Activated T-cell treated with anti-CD3 and anti-CD28 coated beads, Interleukin-2, amount 50 U/mL, for 72 hours (primary cell): ENCODE results near the gene ABHD17C. TPM values are rescaled to one million over a fixed set of nuclear protein-coding genes. Genes with fewer than 3 reads are reported as not detected.

Experiments
- ATAC-seq, 2 donors: fragments of 150-1000 bp; cut with Tn5 transposase; replicated peaks in 1 of 2; 2 replicates each; pipeline ENCODE4 v1.10.0; 2021; ENCODE audit warnings: moderate library complexity in 2 of 2, mild to moderate bottlenecking in 1 of 2
- DNase-seq, 2 donors: peaks; one replicate each; pipeline ENCODE4 v3.0.0; 2021 to 2022; ENCODE audit warnings: mixed read lengths in 1 of 2
- H3K27ac Mint-ChIP-seq: one replicate; pipeline ENCODE4 v1.8.0; 2022; ENCODE audit warnings: mild to moderate bottlenecking, moderate library complexity, mixed read lengths
- H3K27me3 Mint-ChIP-seq: one replicate; pipeline ENCODE4 v1.8.0; 2022; ENCODE audit warnings: low read depth, mixed read lengths
- H3K36me3 Mint-ChIP-seq, 2 donors: one replicate each; pipeline ENCODE4 v1.8.0; 2022; ENCODE audit warnings: mixed read lengths in 2 of 2, mild to moderate bottlenecking in 1 of 2; ENCODE audit not compliant: insufficient read depth in 2 of 2
- H3K4me1 Mint-ChIP-seq: one replicate; pipeline ENCODE4 v1.8.0; 2022; ENCODE audit warnings: low read depth, mixed read lengths
- H3K4me3 Mint-ChIP-seq, 2 donors: one replicate each; pipeline ENCODE4 v1.8.0; 2022; ENCODE audit warnings: mild to moderate bottlenecking in 2 of 2, mixed read lengths in 2 of 2, moderate library complexity in 2 of 2
- H3K9me3 Mint-ChIP-seq, 2 donors: one replicate each; pipeline ENCODE4 v1.8.0; 2022; ENCODE audit warnings: mixed read lengths in 2 of 2
- total RNA-seq, 2 donors: library from RNA; stranded (reverse); gene quantifications; one replicate each; pipeline ENCODE4 v1.2.3, GENCODE V29; 2022

ABHD17C gene
- total RNA-seq, 2 donors from 2014 or later: 7.0 to 9.1 TPM

DNA sequence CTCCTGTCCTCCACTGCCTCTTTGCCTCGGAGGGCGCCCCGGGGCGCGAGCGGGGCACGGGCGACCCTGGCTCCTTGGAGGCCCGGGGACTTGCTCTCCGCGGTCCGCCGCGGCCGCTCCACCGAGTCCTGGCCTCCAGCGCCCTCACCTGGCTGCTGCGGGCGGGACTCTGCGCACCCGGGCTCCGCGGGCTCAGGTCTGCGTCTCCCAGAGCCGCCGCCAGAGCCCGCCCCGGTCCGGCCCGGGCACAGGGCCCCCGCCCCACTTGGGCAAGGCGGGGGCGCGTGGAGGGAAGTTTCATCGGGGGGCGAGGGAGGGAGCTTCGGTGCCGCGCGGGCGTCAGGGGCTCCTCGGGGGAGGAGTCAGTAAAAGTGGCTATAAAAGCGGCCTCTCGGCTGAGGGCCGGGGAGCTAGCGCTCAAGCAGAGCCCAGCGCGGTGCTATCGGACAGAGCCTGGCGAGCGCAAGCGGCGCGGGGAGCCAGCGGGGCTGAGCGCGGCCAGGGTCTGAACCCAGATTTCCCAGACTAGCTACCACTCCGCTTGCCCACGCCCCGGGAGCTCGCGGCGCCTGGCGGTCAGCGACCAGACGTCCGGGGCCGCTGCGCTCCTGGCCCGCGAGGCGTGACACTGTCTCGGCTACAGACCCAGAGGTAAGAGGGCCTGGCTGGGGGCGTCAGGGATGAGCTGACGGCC lies 84.0 kb downstream of the ABHD17C start, which contains the start of gene CEMIP:
Gene CEMIP (plus strand): TSS at position 407 of the 694 bp plus-strand sequence. CDS start 94,510 bp downstream, outside the sequence.
- Mint-ChIP-seq H3K4me3 (peak within 1 kb of the TSS; percentile 75 to 85), H3K27me3 (peaks cover 67% of the 10 kb centered on the region), H3K27ac (no peak within 1 kb of the TSS), H3K9me3 (no peaks in the 10 kb centered on the region), H3K4me1 (peaks cover 29% of the 10 kb centered on the region), H3K36me3 (no peaks in the 10 kb centered on the region)
- ATAC-seq: peak; percentile 90 to 92
- peak; percentile 78 to 84 for DNase-seq

DNA sequence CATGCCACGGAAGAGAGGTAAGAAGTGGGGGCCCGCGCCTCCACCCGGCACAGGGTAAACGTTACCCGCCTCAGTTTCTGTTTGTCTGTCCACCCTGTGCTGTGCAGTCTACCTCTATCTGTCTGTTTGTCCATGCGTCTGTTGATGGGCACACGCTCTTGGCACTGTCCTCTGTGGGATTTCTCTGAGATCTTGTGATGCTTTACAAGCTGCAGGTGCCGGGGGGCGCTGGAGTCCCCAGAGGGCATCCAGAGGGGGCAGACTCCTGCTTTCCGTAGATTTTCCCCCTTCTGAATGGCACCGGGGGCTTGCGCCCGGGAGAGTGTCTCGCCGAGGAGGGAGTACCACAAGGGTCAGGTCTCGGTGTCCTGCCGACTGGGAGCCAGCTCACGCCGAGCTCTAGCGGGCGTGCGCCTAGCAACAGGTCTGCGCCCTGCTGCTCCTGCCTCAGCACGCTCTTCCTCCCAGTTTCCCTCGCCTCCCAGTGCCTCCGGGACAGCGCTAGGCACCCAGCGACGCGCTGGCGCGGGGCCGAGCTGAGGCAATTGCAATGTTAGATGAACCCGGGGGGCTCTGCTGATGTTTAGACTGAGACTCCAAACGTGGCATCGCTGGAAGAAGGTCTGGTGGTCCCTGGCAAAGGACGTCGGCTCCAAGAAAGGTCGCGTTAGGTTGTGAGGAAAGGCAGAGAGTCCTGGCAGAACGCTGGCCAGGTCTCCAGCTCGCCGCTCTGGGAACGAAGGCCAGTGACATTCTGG lies 84.7 kb downstream of the ABHD17C start:
- peak in 1 of 2 donors; percentile 18 for ATAC-seq
- peaks cover 32% of the 10 kb centered on the region for H3K4me1 Mint-ChIP-seq
- peak overlapping the region; percentile 75 to 85 for H3K4me3 Mint-ChIP-seq
- H3K27me3 Mint-ChIP-seq: peaks cover 66% of the 10 kb centered on the region
- H3K9me3 Mint-ChIP-seq: no peaks in the 10 kb centered on the region
- H3K27ac Mint-ChIP-seq: no peak overlapping the region
- H3K36me3 Mint-ChIP-seq: no peaks in the 10 kb centered on the region
- DNase-seq: no peak

DNA sequence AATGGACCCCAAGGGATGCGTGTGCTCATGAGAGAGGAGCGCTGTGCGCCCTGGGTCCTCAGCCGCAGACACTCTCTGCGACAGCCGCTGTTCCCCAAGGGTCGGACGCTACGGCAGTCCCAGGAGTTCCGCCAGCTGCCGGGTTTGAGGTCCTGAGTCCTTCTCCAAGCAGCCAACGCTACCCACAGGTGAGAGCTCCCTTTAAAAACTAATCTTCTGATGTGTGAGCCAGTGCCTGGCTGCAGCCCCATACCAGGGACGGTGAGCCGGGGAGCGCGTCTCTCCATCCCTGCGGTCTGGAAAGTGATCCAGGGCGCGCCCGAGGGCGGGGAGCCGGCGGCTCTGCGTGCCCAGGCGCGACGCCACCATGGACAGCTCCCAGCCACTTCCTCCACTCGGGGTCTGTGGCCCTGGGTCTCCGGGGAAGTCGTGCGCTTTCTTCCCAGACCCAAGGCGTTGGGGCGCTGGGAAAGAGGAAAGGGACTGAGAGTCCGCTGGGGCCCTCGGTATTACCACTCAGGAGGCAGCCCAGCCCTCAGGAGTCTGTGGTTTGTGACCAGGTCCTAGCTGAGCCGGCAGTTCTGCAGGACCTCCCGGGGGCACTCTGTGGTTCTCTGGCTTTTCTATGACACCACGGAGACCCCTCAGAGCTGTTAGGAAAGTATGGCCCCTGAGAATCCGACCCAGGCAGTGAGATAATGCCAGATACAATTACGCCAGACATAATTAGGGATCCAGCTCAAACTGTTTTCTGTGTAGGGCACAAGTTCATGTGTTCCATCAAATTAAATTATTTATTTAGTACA lies 85.5 kb downstream of the ABHD17C start:
- H3K27ac Mint-ChIP-seq: no peak overlapping the region
- peaks cover 38% of the 10 kb centered on the region for H3K4me1 Mint-ChIP-seq
- no peaks in the 10 kb centered on the region for H3K36me3 Mint-ChIP-seq
- DNase-seq (peak; percentile 38 to 39), ATAC-seq (no peak)
- H3K27me3 Mint-ChIP-seq: peaks cover 65% of the 10 kb centered on the region
- H3K4me3 Mint-ChIP-seq: peak overlapping the region; percentile 75 to 85
- H3K9me3 Mint-ChIP-seq: no peaks in the 10 kb centered on the region

DNA sequence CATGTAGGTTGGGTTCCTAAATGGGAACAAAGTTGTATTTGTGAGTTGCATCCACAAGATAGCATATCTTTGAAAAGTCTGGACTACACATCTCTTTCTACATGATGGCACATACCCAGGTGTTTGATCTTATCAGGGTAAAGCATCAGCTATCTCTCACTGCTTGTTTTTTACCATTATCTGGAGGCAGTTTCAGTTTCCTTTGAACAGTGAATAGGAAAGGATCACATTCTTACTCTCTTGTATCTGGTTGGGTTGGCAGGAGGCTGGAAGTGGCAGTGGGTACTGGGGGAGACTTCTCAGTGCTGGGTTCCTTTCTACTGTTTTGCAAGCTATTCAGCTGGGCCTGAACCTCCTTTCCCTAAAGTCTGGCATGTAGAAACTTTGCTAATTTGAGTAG lies 88.2 kb downstream of the ABHD17C start:
- DNase-seq: no peak
- no peaks in the 10 kb centered on the region for H3K36me3 Mint-ChIP-seq
- no peak overlapping the region for H3K4me3 Mint-ChIP-seq
- peaks cover 44% of the 10 kb centered on the region for H3K4me1 Mint-ChIP-seq
- no peaks in the 10 kb centered on the region for H3K9me3 Mint-ChIP-seq
- no peak overlapping the region for H3K27ac Mint-ChIP-seq
- peak; percentile 11 to 38 for ATAC-seq
- peaks cover 46% of the 10 kb centered on the region for H3K27me3 Mint-ChIP-seq

DNA sequence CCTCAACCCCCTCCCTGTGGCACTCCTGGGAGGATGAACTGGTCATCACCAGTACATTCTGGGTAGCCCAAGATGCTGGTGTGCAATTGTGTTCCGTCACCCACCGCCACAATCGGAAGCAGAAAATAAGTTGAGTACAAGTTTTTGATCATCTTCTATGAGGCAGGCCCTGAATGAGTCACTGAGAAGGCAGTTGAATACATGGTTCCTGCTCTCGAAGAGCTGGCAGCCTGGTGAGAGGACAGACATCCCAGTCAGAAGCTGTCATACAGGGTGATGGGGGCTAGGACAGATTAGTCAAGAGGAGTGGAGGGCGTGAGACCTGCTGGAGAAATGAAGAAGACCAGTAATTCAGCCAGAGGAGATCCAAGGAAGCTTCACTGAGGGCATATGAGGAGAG lies 90.2 kb downstream of the ABHD17C start:
- peak; percentile 21 to 64 for ATAC-seq
- no peak for DNase-seq

DNA sequence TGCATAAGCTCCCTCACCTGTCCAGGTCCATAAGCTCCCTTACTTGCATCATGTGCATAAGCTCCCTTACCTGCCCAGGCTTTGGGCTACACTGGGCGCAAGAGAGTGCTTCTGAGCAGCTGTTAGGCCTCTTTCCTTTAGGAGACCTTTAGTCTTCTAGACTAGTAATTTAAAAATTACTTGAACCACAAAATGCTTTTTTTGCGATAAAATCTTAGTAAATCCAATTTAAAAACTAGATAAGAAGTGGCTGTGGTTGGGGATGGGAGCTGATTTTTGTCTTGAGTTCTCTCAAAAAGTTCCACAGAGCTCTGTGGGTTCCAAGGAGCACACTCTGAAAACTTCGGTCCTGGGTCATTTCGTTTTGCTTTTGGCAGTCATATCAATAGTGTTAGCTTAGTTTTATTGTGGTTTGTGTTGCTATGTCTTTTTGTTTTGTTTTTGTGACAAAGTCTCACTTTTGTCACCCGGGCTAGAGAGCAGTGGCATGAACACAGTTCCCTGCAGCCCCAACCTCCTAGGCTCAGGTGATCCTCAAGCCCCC lies 90.8 kb downstream of the ABHD17C start:
- DNase-seq (no peak), ATAC-seq (peak; percentile 33 to 73)
- H3K4me1 Mint-ChIP-seq: peaks cover 32% of the 10 kb centered on the region
- H3K27ac Mint-ChIP-seq: no peak overlapping the region
- no peak overlapping the region for H3K4me3 Mint-ChIP-seq
- peaks cover 44% of the 10 kb centered on the region for H3K27me3 Mint-ChIP-seq
- no peaks in the 10 kb centered on the region for H3K9me3 Mint-ChIP-seq
- H3K36me3 Mint-ChIP-seq: no peaks in the 10 kb centered on the region

More for the DNA sequence above, 90.2 kb downstream of the ABHD17C start:
- Mint-ChIP-seq H3K4me1 (peaks cover 34% of the 10 kb centered on the region), H3K9me3 (no peaks in the 10 kb centered on the region), H3K4me3 (no peak overlapping the region), H3K27ac (no peak overlapping the region), H3K36me3 (no peaks in the 10 kb centered on the region), H3K27me3 (peaks cover 45% of the 10 kb centered on the region)

DNA sequence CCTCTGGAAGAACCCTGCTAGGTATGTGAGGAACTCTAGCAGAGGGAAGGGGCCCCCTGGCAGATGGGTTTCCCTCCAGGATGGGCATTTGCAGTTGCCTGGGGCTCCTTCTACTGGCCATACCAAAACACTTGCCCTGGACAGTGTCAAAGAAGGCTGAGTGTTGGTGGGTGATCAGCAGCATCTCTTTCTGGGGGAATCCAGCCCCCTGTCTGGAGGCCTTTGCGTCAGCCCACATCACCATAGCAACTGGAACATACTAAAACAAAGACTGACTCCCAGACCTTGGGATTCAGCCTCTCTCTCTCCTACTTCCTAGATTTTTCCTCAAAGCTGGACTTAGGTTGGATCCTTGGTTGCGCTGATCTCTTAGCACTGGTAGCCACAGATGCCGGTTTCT lies 92.2 kb downstream of the ABHD17C start:
- DNase-seq: no peak
- H3K9me3 Mint-ChIP-seq: no peaks in the 10 kb centered on the region
- H3K27me3 Mint-ChIP-seq: peaks cover 39% of the 10 kb centered on the region
- H3K36me3 Mint-ChIP-seq: no peaks in the 10 kb centered on the region
- peaks cover 32% of the 10 kb centered on the region for H3K4me1 Mint-ChIP-seq
- H3K27ac Mint-ChIP-seq: no peak overlapping the region
- no peak for ATAC-seq
- no peak overlapping the region for H3K4me3 Mint-ChIP-seq

DNA sequence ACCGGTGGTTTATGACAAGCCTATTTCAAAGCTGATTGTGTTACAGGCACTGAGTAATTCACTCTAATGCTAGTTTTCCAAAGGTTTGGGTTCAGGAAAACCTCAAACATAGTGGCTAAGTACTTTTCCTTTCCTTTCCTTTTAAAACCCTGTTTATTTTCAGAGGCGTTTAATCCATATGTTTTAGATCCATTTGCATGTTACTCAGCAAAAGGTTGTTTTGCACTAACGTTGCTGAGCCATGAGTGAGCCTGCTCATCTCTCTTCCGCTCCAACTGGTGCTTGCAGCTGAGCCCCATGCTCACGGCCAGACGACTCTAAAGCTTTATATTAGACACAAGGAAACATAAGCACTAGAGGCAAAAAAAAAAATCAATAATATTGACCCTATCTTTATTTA lies 93.4 kb downstream of the ABHD17C start:
- no peak overlapping the region for H3K27ac Mint-ChIP-seq
- no peak for DNase-seq
- no peaks in the 10 kb centered on the region for H3K36me3 Mint-ChIP-seq
- no peaks in the 10 kb centered on the region for H3K9me3 Mint-ChIP-seq
- ATAC-seq: no peak
- no peak overlapping the region for H3K4me3 Mint-ChIP-seq
- H3K27me3 Mint-ChIP-seq: peaks cover 40% of the 10 kb centered on the region
- H3K4me1 Mint-ChIP-seq: peaks cover 21% of the 10 kb centered on the region

DNA sequence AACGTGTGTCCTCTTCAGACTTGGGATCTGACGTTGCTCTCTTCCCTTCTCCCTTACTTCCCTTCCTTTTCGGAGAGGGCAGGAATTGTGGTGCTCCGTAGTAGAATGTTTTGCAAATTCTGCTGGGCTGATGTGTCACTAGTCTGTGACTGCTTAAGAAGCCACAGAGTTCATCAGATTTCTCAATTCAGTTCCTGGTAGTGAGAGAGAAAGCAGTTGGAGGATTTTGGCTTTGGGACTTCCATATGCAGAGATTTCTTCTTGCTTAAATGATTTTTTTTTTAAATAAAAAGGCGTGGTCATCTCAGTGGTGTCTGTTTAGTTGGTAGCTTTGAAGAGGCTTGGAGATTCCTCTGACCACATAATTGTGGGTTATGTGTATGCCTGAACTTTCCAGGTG lies 94.2 kb downstream of the ABHD17C start:
- Mint-ChIP-seq H3K9me3 (no peaks in the 10 kb centered on the region), H3K27ac (no peak overlapping the region), H3K27me3 (peaks cover 34% of the 10 kb centered on the region), H3K4me3 (no peak overlapping the region), H3K36me3 (no peaks in the 10 kb centered on the region), H3K4me1 (peaks cover 14% of the 10 kb centered on the region)
- ATAC-seq (no peak), DNase-seq (no peak)

DNA sequence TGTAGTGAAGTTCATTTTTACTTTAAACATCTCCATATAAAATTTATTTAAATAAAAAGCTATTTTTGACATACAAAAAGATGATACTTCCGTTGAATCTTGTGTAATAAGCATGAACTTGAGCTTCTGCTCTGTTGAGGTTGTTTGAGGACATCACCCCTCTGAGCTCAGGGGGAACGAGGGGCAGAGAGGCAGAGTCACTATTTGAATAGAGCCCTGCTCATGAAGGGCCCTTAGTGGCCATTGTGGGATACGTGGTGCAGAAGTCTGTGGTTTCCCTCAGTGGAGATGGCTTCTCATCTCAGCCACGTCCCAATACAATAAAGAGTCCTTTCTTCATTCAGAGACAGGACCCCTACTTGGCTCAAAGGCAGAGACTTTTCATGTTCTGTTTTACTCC lies 94.7 kb downstream of the ABHD17C start:
- Mint-ChIP-seq H3K27ac (no peak overlapping the region), H3K9me3 (no peaks in the 10 kb centered on the region), H3K4me3 (no peak overlapping the region), H3K4me1 (peaks cover 12% of the 10 kb centered on the region), H3K36me3 (no peaks in the 10 kb centered on the region), H3K27me3 (peaks cover 35% of the 10 kb centered on the region)
- DNase-seq (no peak), ATAC-seq (no peak)

DNA sequence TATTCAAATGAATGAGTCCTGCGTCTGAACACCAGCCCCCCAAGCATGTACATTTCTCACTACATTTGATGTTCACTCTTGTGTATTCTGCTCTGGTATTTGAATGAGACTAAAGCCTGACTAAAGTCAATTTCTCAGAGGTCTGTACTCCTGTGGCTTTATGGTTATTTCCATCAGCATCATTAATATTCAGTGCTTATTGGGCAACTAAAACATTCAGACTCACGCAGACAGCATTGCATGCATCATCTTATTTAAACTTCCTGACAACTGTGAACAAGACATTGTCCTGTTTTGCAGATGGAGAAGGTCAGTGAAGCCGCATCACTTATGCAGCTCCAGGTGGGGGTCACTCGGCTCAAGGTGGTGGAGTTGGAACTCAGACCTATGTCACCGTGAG lies 95.1 kb downstream of the ABHD17C start:
- DNase-seq (no peak), ATAC-seq (no peak)
- Mint-ChIP-seq H3K4me1 (peaks cover 10% of the 10 kb centered on the region), H3K27ac (no peak overlapping the region), H3K27me3 (peaks cover 40% of the 10 kb centered on the region), H3K4me3 (no peak overlapping the region), H3K9me3 (no peaks in the 10 kb centered on the region), H3K36me3 (no peaks in the 10 kb centered on the region)

DNA sequence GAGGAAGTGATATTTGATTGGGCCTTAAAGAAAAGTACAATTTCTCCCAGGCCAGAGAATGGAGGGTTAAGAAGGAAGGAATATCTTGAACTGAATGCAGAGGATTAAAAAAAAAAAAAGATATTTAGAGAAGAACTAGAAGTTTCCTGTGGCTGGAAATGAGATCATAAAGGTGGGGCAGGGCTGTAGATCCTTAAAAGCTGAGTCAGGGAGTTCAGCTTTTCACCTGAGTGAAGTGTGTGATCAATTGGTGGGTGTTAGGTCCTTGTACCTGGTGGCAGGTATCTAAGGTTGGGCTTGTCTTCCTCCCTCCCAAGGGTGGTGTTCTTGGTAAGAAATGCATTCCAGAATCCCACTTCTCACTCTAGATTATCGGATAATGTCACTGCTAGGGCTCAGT lies 95.9 kb downstream of the ABHD17C start:
- no peak overlapping the region for H3K4me3 Mint-ChIP-seq

DNA sequence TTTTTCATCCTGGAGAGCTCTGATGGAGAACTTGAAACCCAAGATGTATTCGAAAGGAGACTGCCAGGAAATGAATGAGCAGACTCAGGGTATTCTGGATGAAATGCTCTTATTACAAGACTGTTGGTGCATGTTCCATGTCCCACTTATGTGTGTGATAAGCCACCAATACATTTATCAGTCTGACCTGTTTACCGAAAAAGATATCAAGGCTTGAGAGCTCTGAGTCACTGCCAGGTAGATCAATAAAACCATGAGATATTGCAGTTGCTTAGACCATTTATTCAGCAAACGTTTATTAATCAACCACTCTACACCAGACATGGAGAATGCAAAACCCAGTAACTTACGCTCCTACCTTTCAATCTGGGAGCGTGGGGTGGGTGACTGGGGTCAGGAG lies 101.3 kb downstream of the ABHD17C start:
- H3K27ac Mint-ChIP-seq: no peak overlapping the region
- ATAC-seq (no peak), DNase-seq (no peak)
- peaks cover 2 to 5% of the 10 kb centered on the region in 2 donors for H3K9me3 Mint-ChIP-seq
- H3K4me3 Mint-ChIP-seq: no peak overlapping the region
- no peaks in the 10 kb centered on the region for H3K4me1 Mint-ChIP-seq
- H3K27me3 Mint-ChIP-seq: peaks cover 38% of the 10 kb centered on the region
- H3K36me3 Mint-ChIP-seq: no peaks in the 10 kb centered on the region

More for the DNA sequence above, 95.9 kb downstream of the ABHD17C start:
- Mint-ChIP-seq H3K27me3 (peaks cover 44% of the 10 kb centered on the region), H3K9me3 (no peaks in the 10 kb centered on the region), H3K4me1 (peaks cover 2% of the 10 kb centered on the region), H3K27ac (no peak overlapping the region), H3K36me3 (no peaks in the 10 kb centered on the region)
- no peak for DNase-seq
- no peak for ATAC-seq
